Putamen (tissue), 1 donor: ENCODE results near the gene DCAF16.
"Not testable (repeated sequence)": the region's sequence is repeated elsewhere in the genome, so short reads cannot be mapped to it uniquely, and the experiment has no call there.

Source experiments
- DNase-seq: peaks from one replicate; pipeline ENCODE4 v3.0.0-alpha.2; 2016; ENCODE audit warnings: low spot score

The DCAF16 gene

DNA sequence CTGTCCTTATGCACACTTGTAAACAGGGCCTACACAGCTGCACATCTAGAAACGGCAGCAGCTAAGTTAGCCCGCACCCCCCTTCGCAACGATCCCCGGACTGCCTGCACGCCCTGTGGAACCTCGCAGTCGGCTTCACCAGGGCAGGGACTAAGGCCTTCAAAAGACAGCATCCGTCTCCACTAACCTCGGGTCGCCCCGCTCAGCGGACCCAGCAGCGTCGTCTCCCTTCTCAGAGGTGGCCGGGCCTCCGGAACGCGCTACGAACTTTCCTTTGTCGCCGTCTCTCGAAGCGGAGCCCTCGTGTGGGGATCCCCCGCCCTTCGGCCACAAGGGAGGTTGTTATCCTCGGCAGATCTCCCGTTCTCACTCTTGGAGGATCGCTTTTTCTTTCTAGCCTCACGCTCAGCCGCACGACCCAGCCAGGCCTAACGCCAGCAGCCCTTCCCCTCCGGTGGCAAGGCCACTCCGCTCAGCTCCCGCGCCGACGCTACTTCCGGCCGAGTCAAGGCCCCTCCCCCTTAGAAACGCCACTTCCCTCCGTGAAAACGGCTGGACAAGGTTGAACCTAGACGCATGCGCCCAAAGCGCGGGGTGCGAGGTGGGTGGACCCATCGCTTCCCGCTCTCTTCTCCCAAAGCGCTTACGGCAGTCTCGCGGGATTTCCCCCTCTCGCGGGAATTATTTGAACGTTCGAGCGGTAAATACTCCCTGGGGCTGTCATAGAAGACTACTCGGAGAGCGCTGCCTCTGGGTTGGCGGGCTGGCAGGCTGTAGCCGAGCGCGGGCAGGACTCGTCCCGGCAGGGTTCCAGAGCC, at the start of gene DCAF16, which contains the start of gene NCAPG:
Gene DCAF16 (minus strand): TSS at position 498 of the 818 bp plus-strand sequence. CDS start 6,616 bp downstream, outside the sequence.
Gene NCAPG (plus strand): TSS at position 720 of the 818 bp plus-strand sequence. CDS start 99 bp downstream, outside the sequence.
- peak; percentile 99 for DNase-seq

DNA sequence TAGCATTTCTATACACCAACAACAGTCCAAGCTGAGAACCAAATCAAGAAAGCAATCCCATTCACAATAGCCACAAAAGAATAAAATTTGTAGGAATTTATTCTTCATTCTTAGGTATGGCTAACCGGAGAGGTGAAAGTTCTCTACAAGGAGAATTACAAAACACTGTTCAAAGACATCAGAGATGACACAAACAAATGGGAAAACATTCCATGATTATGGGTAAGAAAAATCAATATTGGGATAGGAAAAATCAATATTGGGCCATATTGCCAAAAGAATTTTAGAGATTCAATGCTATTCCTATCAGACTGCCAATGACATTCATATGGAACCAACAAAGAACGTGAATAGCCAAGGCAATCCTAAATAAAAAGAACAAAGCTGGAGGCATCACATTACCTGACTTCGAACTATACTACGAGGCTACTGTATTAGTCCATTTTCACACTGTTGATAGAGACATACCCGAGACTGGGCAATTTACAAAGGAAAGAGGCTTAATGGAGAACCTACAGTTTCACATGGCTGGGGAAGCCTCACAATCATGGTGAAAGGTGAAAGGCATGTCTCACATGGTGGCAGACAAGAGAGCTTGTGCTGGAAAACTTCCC, 49.3 kb upstream of the DCAF16 start:
- no peak for DNase-seq

DNA sequence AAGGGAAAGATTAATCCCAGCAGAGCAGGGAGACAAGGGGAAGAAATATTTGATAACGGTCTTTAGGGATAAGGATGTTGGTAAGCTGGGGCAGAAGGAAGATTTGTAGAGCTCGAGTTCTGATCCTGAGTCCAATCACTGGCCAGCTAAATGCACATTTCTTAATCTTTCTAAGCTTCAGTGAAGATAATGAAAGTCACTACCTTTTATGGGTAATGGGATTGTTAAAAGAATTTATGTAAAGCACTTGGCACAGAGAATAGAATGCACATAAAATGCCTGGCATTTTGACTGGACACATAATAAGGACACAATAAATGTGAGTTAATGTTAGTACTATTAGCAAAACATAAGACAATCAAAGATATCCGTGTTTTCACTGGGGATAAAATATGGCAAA, 43.5 kb upstream of the DCAF16 start:
- DNase-seq, result no peak

- no peak for DNase-seq
Measured at GRCh38 chr4:17851959-17852358, 41.4 kb upstream of the DCAF16 start.

GRCh38 chr4:17850295-17850694, 39.7 kb upstream of the DCAF16 start:
- DNase-seq, result not testable (repeated sequence)

- DNase-seq, result no peak
Measured at GRCh38 chr4:17846266-17846665, 35.7 kb upstream of the DCAF16 start.

GRCh38 chr4:17823871-17824669, 13.5 kb upstream of the DCAF16 start:
- DNase-seq, result no peak

DNA sequence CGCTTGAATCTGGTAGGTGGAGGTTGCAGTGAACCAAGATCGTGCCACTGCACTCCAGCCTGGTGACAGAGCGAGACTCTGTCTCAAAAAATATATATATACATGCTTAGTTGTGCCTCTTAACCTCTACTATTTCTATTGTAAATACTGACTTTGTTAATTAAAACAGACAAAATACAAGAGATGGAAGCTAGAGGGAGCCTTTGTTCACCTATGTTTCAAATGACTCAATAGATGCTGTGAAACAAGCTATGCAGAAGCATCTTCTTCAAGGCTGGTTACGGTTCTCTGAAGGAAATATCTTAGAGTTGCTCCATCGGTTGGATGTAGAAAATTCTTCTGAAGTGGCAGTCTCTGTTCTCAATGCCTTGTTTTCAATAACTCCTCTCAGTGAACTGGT, 6.5 kb upstream of the DCAF16 start:
- DNase-seq, result peak; percentile 43

GRCh38 chr4:17816142-17816541, 5.6 kb upstream of the DCAF16 start:
- DNase-seq, result no peak

DNA sequence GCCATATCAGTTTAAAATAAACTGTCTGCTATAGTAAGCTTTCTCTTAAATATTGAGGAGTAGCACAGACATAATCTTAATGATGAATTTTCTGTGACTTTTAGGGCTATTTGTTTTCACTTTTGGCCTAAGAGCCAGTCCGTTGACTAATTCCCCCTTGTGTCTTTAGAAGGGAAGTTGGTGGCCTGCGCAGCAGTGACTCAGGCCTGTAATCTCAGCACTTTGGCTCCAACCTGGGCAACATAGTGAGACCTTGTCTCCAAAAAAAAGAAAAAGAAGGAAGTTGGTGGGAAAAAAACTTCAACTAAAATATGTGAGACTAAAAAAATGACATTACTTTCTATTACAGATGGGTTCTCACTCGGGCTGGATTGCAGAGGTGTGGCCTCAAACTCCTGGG, 3.6 kb upstream of the DCAF16 start:
- no peak for DNase-seq

GRCh38 chr4:17812801-17813200, 2.2 kb upstream of the DCAF16 start:
- DNase-seq, result no peak

GRCh38 chr4:17812125-17812524, 1.6 kb upstream of the DCAF16 start:
- DNase-seq, result no peak

DNA sequence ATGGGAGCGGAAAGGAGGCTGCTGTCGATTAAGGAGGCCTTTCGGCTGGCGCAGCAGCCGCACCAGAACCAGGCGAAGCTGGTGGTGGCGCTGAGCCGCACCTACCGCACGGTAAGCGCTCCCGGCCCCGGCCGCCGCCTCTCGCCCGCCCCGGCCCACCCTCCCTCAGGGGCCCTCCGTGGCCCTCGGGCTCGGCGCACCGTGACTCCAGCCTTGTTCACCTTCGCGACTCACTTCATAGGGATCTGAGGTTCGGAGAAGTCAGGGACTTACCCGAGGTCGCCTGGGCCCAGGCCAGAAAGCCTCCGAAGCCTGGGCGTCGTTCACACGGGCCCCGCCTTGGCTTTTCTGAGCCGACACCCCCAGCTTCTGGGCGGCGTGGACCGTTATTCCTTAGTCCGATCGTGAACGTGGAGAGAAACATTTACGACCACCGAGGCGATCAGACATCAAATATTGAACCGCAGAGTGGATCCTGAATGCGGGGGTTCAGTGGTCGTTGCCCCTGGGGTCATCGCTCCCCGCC, 584 bp upstream of the DCAF16 start:
- no peak for DNase-seq

DNA sequence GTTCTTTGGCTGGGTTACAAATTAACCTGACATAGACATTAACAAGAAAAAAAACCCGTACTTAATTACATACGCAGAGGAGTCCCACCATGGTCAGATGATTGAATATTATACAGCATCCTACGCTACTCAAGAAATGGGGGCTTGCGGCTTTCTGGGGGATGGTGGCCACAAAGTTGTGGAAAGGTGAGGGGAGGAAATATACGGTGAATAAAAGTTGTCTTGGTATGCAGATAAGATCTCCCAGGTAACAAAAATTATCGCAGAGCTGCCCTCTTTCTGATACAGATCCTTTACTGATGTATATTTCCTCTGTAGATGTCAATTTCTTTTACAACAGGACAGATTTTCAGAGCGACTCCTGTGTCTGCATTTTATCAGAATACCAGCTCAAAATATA, 890 bp downstream of the DCAF16 start:
- DNase-seq, result no peak

- DNase-seq, result no peak
Measured at GRCh38 chr4:17807446-17807845, 3.1 kb downstream of the DCAF16 start.

- DNase-seq, result no peak
Measured at GRCh38 chr4:17805580-17806155, 4.9 kb downstream of the DCAF16 start.

DNA sequence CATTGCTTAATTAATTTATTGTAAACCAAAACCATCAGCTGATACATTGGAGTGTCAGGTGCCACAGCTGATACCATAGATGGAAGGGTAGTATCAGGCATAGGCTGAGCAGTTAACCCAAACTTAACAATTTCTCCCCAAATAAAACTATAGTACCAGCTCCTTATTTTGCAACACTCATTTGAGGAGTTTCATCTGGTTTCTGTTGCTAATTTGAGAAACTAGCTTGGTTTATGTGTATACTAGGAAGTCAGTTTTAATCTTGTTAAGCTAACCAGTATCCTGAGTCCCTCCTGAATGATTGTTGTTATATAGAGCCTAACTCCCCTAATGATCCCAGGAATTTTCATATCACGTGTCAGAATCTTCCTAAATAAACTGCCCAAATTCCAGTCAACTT, 12.7 kb downstream of the DCAF16 start:
- no peak for DNase-seq

GRCh38 chr4:17794730-17795129, 15.8 kb downstream of the DCAF16 start:
- no peak for DNase-seq

DNA sequence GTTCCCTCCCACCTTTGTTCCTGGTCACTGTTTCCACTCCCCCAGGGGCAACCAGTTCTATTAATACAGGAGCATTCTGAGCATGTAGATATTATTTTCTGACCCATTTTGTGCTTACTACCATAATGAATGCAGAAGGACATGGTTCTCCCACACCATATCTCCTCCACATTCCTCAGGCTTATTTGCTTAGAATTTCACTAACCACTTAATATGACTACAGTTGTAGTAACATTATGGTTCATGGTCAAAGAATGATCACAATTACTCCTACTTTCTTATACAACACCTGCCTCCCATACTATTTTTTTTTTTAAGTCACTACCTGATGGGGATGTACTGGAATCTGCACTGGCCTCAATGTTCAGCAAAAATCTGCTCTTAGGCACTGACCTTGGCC, 21.6 kb downstream of the DCAF16 start:
- no peak for DNase-seq

DNA sequence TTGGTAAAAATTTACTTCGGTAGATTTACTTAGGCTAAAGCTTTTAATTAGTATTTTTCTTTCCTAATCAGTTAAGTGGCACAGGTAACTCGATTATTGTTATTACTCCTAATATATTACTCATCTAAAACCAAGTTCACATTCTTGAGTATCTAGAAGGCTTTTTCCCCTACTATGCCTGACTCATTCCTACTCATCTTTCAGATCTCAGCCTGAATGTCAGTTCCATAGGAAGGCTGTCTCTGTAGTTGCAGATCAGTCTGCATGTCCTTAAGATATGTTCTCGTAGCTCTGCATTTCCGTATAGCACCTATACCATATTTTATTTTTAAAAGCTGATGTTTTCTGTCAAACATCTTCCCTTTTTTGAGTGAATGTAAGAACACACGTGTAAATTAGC, 23.2 kb downstream of the DCAF16 start:
- DNase-seq, result peak; percentile 17

DNA sequence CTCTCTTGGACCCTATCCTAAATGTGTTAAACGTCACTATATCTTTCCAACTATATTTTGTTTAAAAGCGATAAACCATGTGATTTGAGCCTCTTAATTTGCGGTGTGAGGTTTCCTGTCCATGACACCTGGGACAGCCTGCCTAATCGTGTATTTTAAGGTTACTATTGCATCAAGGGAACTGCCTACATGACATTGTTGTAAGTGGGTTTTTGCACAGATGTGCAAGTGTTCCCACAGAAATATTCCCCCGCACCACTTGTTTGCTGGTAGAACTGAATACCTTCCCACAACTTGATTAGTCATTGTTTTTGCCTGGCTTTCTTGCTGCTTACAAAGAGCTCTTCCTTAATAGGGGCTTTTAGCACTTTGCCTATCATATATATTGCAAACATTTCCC, 24.0 kb downstream of the DCAF16 start:
- peak; percentile 63 for DNase-seq

DNA sequence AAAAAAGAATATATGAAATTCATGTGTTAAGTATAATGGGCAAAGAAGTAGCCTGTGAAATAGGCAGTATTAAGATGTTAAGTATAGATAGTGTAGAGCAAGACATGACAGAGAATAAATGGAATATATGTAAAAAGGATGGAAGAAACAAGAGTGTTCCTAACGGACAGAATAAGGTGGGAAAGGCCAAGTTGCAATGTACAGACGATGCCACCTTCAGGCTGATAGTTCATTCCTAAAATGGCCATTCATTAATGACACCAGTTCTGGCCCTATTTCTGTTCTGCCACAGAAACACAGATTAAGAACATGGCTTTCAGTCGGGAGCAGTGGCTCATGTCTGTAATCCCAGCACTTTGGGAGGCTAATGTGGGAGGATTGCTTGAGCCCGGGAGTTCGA, 24.7 kb downstream of the DCAF16 start:
- DNase-seq, result no peak
